ENCODE data around the gene IHH.

DNA sequence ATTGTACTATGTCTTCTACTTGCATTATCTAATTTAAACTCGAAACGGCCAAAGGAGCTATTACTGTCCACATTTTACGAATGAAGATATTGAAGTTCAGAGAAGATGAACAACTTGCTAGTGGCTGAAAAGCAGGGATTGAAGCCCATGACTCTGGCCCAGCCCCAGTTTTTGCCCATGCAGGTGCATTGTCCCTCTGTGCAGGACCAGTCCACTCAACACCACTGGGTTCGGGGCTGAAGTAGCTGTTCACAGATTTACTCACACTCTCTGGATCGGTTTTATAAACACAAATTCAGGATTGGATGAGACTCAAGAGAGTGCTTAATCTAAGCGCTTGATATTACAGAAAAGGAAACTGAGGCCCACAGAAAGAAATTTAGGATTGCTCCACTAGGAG lies 1.4 kb upstream of the IHH start:
- TF ChIP-seq, protein P1, sequence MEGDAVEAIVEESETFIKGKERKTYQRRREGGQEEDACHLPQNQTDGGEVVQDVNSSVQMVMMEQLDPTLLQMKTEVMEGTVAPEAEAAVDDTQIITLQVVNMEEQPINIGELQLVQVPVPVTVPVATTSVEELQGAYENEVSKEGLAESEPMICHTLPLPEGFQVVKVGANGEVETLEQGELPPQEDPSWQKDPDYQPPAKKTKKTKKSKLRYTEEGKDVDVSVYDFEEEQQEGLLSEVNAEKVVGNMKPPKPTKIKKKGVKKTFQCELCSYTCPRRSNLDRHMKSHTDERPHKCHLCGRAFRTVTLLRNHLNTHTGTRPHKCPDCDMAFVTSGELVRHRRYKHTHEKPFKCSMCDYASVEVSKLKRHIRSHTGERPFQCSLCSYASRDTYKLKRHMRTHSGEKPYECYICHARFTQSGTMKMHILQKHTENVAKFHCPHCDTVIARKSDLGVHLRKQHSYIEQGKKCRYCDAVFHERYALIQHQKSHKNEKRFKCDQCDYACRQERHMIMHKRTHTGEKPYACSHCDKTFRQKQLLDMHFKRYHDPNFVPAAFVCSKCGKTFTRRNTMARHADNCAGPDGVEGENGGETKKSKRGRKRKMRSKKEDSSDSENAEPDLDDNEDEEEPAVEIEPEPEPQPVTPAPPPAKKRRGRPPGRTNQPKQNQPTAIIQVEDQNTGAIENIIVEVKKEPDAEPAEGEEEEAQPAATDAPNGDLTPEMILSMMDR (IDR thresholded peaks at IDR 0.05 in 2 of 3, conservative IDR thresholded peaks at IDR 0.05 in 1 of 3; ENCODE audit: borderline replicate concordance in 1 of 3, insufficient read depth in 1 of 3, low read depth in 2 of 3, low read length in 2 of 3), result no peak
- TF ChIP-seq, protein P2, sequence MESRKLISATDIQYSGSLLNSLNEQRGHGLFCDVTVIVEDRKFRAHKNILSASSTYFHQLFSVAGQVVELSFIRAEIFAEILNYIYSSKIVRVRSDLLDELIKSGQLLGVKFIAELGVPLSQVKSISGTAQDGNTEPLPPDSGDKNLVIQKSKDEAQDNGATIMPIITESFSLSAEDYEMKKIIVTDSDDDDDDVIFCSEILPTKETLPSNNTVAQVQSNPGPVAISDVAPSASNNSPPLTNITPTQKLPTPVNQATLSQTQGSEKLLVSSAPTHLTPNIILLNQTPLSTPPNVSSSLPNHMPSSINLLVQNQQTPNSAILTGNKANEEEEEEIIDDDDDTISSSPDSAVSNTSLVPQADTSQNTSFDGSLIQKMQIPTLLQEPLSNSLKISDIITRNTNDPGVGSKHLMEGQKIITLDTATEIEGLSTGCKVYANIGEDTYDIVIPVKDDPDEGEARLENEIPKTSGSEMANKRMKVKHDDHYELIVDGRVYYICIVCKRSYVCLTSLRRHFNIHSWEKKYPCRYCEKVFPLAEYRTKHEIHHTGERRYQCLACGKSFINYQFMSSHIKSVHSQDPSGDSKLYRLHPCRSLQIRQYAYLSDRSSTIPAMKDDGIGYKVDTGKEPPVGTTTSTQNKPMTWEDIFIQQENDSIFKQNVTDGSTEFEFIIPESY (IDR thresholded peaks at IDR 0.05; ENCODE audit: extremely low read depth, insufficient replicate concordance, low read length), result no peak
- no peak for TF ChIP-seq ZFX (IDR thresholded peaks at IDR 0.05)
- TF ChIP-seq EZH2 (IDR thresholded peaks at IDR 0.05), result no peak
- no peak for TF ChIP-seq POLR2A (IDR thresholded peaks at IDR 0.05; ENCODE audit: borderline replicate concordance, extremely low read depth, insufficient read depth, insufficient read length)
- TF ChIP-seq TCF7L2 (IDR thresholded peaks at IDR 0.05; ENCODE audit: borderline replicate concordance, extremely low read depth, insufficient read depth, insufficient read length), result no peak
- TF ChIP-seq RAD21 (IDR thresholded peaks at IDR 0.05; ENCODE audit: low read depth), result no peak
- no peak for TF ChIP-seq EGR1 (IDR thresholded peaks at IDR 0.05; ENCODE audit: low read depth)
- TF ChIP-seq, protein P3, sequence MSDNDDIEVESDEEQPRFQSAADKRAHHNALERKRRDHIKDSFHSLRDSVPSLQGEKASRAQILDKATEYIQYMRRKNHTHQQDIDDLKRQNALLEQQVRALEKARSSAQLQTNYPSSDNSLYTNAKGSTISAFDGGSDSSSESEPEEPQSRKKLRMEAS (IDR thresholded peaks at IDR 0.05), result no peak
- no peak for TF ChIP-seq ZNF274 (IDR thresholded peaks at IDR 0.05; ENCODE audit: low read depth, low read length)
- TF ChIP-seq POLR2AphosphoS5 (IDR thresholded peaks at IDR 0.05; ENCODE audit: low read depth, low read length), result no peak
